Raji (cell line): ENCODE results near the gene HNRNPF.

Source experiments
- POLR2A ChIP-seq: IDR thresholded peaks from 2 replicates; pipeline ENCODE4 v1.6.1; 2011; ENCODE audit warnings: low read depth, low read length, control low read depth; ENCODE audit not compliant: insufficient read depth

HNRNPF gene

DNA sequence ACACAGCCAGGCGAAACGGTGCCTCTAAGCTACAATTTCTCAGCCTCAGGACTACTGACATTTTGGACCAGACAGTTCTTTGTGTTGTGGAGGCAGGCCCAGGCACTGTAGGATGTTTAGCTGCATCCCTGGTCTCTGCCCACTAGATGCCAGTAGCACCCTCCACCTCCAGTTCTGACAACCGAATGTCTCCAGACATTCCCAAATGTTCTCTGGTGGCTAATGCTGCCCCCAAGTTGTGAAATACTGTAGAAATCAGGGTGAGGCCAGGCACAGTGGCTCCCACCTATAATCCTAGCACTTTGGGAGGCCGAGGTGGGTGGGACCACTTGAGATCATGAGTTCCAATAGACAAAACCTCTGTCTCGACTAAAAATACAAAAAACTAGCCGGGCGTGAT lies 18.2 kb downstream of the HNRNPF start:
- no peak for TF ChIP-seq POLR2A

DNA sequence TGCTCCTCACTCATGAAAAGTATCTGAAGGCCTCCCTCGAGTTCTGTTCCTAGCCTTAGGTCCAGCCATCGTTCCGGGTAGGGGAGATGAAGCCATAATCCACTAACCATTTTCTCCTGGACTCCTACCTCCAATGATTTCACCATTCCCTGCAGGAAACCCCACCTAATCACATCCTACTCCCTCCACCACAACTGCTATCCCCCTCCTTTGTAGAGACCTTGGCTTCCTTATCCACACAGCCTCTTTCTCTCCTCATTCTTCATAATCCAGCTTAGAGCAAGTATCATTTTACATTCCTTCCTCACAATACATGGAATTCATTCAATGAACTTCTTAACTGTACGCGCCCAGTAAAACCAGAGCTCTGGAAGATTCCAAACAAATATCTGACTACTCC lies 18.7 kb downstream of the HNRNPF start:
- no peak for TF ChIP-seq POLR2A

- TF ChIP-seq POLR2A, result no peak
Observed at GRCh38 chr10:43389867-43390266, 19.1 kb downstream of the HNRNPF start.

GRCh38 chr10:43387678-43388032 lies 21.3 kb downstream of the HNRNPF start:
- no peak for TF ChIP-seq POLR2A

DNA sequence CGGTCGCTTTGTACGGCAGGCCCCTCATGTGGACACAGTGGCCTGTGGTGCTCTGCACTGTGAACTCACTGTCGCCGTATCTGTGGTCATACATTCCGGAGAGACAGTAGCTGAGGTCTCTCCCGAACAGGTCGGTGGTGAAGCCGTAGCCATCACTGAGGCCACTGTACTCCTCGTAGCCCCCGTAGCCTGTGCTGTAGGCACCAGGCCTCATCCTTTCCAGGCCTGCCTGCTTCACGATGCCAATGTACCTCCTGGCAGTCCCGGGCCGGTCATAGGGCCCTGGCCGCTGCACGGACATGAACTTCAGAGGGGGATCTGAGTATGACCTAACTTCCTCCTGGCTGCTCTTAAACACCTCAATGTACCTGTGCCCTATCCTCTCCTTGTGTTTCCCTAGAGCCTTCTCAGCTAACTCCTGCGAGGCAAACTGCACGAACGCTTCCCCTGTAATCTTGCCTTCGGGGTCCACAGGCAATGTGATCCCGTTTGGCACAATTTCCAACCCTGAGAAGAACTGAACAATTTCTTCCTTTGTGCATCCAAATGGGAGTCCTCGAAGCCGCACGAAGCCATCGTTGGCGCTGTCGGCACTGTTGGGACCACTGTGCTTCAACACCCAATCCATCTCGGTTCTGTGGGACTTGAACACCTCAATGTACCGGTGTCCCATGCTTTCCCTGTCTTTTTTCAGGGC lies 21.9 kb downstream of the HNRNPF start:
- no peak for TF ChIP-seq POLR2A

- no peak for TF ChIP-seq POLR2A
Observed at GRCh38 chr10:43386549-43386948, 22.4 kb downstream of the HNRNPF start.

GRCh38 chr10:43385412-43386004 lies 23.5 kb downstream of the HNRNPF start:
- TF ChIP-seq POLR2A, result no peak

GRCh38 chr10:43384252-43385221 lies 24.4 kb downstream of the HNRNPF start:
- TF ChIP-seq POLR2A, result no peak

- no peak for TF ChIP-seq POLR2A
Observed at GRCh38 chr10:43383204-43383971, 25.6 kb downstream of the HNRNPF start.

- TF ChIP-seq POLR2A, result no peak
Observed at GRCh38 chr10:43380610-43381222, 28.3 kb downstream of the HNRNPF start.

- TF ChIP-seq POLR2A, result no peak
Observed at GRCh38 chr10:43377424-43377883, 31.5 kb downstream of the HNRNPF start.

DNA sequence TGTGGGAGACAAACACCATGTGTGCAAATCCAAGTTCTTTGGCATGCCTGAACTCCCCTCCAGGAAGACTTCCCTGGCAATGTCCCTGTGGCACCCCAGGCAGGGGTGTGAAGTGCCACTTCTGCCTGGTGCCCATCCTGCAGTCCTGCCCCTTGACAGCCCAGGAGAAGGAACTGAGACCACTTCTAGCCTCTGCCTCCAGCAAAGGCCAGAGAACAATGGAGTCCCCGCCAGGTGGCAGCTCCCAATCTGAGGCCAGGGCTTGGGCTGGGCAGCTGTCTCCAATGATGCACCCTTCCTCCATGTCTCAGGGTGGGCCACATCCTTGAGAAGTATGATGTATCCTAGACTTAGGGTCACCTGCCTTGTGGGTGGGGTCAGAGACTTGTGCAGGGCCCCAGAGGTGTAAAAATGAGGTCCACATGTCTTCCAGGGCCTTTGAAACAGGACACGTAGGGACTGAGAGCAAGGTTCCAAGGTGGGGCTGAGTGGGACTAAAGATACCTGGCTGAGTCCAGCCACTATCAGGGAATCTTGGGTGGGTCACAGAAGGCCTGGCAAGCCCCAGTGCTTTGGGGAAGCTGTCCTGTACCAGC lies 32.1 kb downstream of the HNRNPF start:
- TF ChIP-seq POLR2A, result no peak

DNA sequence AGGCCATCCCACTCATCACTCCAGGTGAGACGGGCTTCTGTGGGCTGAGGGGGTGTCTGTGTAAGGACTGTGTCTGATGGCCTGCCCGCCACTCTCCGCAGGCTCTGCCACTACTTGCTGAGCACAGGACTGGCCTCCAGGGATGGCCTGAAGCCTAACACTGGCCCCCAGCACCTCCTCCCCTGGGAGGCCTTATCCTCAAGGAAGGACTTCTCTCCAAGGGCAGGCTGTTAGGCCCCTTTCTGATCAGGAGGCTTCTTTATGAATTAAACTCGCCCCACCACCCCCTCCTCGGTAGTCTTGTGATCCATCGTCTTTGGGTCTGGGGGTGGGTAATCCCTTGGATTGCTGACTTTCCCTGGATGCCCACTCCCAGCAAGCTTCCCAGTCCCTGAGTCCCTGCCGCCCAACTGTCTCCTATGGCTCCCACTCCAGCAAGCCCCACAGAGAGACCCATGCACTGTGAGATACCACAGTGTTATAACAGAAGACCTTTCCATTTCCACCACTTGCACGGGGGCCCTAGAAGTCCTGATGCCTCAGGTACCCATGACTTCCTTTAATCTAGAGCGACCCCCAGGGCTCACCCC lies 32.8 kb downstream of the HNRNPF start:
- no peak for TF ChIP-seq POLR2A
